ENCODE data around the gene GLRX.

DNA sequence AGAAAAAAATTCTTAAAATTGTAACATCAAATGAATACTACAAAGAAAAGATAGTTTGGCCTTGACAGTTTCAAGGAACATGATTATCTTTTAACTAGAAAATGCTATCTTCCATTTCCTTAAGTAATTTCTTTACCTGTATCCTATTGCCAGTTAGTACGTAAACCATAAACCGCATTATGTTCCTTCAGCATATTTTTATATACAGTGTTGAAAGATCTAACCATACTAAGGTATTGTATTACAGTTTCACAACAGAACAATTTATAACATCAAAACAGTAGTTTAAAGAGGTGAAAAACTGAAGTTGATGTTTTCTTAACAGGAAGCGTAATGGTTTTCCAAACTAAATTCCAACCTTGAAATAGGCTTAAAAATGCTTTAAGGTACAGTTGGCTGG lies 45.1 kb downstream of the GLRX start:
- TF ChIP-seq POLR2A (IDR thresholded peaks at IDR 0.05; ENCODE audit: low read depth, low read length) (no peak), TAF1 (IDR thresholded peaks at IDR 0.05; ENCODE audit: low read depth, low read length) (no peak), POLR2AphosphoS5 (IDR thresholded peaks at IDR 0.05; ENCODE audit: low read depth, low read length) (no peak), SPI1 (IDR thresholded peaks at IDR 0.05; ENCODE audit: low read depth, low read length) (no peak)
